HG02981 (cell line): Measurements from ENCODE around the gene SLC24A3.

Source experiments
- ATAC-seq: cut with Tn5 transposase; IDR thresholded peaks from one replicate; pipeline ENCODE4 v1.9.1; 2021; ENCODE audit warnings: mild to moderate bottlenecking, moderate library complexity; ENCODE audit not compliant: unreplicated experiment

The SLC24A3 gene

DNA sequence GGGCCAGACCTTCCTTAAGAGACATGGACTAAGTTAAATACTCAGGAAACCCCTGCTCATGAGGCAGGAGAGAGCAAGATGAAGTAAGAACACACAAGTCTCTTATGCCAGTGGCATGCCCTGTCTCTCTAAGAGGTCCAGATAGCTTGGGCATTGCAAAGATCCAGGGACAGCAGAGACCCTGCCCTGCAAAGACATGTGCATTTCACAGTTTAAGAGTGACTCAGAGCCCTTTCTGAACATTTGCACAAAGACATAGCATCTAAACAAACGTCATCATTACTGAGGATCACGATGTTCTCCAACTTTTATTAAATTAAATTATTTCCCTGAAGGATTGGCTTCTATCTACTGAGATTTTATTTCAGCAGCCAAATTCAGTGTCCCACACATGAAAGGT, 315.1 kb downstream of the SLC24A3 start:
- ATAC-seq, result no peak

DNA sequence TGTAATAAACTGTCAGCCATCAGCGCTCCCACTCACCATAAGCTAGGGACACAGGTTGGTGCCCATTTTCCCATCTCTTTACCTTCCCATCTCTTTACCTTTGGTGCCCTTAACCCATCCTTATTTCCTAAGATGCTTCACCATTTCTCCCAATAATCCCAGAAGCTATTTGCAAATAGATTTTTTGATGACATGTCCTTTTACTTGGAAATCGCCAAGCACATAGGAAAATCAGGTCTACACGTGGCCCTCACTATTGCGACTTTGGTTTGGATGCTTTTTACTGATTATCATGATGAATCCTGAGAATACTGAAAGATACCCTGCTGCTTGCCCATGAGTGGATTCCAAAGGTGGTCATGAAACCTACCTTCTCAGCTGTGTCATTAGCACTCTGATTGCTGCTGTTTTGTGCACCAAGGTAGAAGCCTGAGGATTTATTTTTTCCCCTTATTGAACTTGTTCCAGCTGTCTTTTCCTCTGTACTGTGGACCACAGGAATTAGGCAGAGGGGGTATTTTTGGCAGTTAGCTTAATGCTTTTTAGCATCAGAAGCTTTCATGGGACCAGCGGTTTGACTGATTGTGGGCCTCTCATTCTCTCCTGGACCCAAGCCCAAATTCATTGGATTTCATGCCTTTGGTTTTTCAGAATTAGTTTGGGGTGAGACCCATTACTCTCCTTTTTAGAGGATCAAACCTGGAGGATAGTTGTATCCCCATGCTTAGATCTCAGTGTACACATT, 316.0 kb downstream of the SLC24A3 start:
- no peak for ATAC-seq

DNA sequence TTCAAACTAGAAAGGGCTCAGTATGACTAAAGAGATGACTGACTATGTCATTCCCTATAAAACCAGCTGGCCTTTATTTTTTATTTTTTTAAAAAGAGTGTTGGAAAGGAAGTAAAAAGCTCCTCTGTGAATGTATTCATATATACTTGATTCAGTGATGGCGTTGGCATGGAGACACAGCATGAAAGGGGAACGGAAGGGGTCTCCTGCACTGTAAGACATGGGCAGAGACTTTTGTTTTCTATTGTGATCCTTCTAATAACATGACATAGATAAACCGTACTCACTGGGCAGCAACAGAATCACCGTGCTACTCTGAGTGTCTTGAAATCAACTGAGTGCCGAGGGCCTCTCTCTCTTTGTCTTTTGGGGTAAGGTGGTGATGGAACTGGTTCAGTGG, 317.6 kb downstream of the SLC24A3 start:
- ATAC-seq, result no peak

DNA sequence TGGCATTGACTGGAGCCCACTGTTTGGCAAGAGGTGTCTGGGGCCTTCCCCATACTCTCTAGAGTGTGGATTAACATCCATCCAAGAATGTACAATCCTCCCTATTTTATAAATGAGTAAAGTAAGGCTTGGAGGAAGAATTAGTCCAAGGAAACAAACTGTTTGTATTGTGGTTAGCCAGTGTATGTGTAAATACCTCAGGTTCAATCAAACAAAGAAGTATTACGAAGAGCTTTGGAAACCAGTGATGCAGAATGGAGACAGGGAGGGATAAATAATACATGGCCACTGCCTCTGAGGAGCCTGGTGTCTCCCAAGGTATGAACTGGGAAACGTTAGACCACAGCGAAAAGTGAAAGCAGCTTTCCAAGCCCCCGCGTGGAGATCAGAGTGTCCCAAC, 319.0 kb downstream of the SLC24A3 start:
- ATAC-seq, result no peak

DNA sequence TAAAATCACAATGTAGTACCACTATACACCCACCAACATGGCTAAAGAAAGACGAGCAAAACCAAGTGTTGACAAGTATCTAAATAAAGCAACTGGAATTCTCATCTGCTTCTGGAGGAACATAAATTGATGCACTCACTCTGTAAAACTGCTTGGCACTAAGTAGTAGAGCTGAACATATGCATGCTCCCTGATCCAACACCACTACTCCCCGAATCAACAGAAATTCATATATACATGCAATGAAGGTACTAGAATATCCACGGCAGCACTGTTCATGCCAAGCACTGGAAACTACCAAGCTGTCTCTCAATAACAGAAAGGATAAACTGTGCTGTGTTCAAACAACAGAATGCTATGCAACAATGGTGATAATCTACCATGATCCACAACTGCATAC, 326.1 kb downstream of the SLC24A3 start:
- no peak for ATAC-seq

DNA sequence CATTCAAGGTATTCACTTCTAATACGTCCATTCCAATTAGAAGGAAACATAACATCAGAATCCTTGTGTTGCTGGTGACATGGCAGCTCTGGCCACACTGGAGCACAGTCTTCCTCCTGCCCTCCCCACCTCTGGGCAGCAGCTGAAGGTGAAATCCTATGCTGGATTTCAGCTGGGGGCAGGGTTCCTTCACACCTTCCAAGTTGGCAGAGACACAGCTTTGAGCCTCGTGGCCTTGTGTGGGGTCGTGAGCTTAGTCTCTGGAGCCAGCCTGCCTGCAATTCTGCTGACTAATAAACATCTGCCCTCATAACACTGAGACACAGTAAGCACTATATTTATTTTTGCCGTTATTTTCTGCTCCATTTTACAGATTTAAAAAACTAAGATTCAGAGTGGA, 326.7 kb downstream of the SLC24A3 start:
- ATAC-seq, result no peak

DNA sequence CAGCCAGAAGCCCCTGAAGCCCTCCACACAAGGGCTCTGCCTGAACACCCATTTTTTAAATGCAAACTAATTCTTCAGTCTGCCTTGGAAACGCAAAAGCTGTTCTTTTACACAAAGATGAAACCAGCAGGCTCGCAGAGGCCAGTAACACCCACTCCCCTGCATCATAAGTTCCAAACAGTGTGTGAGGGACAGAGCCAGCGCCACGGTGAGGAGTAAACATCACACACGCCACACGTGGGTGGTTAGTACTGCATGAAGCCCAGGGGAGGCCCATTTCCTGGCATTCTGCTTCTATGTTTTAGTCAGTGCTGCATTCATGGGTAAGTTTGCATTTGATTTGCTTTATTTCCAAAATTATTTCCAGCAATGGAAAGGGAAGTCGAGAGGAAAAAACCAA, 327.9 kb downstream of the SLC24A3 start:
- no peak for ATAC-seq

DNA sequence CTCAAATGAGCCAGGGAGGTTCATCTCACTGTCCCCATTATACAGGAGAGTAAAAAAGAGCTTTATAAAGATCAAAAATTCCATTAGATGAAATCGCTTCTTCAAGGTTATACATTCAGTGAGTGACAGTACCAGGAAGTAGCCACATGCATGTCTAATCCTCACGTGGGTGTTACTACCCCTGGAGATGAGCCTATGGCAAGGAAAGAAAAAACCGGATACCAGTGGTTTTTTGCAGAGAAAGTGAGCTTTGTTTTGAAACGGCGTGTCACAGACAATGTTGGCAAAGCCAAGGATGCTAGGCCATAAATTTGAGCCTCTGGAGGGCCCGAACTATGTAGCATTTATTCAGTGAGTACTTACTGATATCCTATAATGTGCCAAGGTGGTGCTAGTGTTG, 330.7 kb downstream of the SLC24A3 start:
- no peak for ATAC-seq

DNA sequence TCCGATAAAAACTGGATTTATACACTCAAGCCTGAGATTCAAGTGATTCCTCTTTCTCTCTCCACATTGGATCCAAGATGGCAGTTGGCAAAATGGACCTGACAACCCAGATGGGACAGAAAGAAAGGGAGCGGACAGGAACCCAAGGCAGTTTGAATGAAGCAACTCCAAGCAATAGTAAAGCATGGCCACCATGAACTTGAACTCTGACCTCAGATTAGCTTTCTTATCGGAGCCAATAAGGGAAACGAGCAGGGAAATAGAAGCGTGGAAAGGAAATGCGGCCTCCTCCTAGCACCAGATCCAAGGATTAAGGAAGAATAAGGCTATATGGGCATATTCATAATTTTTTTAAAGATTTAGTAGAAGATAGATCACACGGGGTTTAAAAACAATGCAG, 332.2 kb downstream of the SLC24A3 start:
- ATAC-seq, result no peak

DNA sequence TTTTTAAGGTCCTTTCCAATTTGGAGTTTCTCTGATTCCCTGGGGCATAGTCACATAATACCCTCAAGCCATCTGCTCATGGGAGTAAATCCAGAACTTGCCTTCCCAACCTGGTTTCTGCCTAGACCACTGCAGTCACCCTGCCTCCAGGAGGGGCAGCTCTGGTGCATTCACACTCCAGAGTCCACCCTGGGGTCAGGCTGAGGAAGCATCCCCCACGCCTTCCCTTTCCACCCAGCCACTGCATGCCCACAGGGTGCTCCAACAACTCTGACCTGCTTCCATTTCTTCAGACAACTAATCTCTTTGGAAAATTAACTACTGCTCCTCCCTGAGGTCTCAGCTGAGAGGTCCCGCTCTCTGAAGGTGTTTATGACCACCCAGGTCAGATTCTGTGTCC, 334.2 kb downstream of the SLC24A3 start:
- ATAC-seq, result no peak

DNA sequence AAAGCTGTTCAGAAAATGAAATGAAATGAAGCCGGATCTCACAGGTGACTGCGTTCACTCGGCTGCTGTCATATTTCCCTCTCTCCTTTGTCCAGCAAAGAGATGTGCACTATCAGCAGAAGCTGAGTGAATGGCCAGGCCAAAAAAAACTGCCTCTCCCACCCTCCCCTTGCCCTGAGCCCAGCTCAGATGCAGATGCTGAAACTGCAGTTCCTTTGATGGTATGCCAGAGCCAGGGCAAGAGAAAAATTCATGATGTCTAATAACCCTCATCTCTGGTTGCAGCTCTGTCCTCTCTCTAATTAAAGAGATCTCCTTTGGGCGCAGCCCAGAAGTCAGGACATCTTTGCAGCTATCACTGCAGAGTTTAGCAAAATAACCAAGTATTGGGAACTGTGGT, 335.1 kb downstream of the SLC24A3 start:
- ATAC-seq, result no peak

DNA sequence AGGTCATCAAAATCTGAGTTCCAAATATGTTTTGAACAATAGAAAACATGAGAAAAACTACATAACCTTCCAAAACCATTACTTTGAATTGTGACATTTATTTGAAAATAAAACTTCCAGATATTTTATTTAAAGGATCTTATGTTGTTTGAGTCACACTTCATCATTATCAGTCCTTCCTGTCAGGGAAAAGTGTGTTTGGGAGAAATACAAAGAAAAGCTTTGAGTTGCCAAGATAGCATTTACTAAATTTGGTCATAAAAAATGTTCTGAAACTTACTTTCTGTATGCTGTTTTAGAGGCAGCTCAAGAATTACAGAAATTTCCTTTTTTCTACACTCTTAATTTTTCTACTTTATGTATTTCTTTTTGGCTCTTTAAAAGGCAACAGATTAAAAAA, 337.5 kb downstream of the SLC24A3 start:
- no peak for ATAC-seq

DNA sequence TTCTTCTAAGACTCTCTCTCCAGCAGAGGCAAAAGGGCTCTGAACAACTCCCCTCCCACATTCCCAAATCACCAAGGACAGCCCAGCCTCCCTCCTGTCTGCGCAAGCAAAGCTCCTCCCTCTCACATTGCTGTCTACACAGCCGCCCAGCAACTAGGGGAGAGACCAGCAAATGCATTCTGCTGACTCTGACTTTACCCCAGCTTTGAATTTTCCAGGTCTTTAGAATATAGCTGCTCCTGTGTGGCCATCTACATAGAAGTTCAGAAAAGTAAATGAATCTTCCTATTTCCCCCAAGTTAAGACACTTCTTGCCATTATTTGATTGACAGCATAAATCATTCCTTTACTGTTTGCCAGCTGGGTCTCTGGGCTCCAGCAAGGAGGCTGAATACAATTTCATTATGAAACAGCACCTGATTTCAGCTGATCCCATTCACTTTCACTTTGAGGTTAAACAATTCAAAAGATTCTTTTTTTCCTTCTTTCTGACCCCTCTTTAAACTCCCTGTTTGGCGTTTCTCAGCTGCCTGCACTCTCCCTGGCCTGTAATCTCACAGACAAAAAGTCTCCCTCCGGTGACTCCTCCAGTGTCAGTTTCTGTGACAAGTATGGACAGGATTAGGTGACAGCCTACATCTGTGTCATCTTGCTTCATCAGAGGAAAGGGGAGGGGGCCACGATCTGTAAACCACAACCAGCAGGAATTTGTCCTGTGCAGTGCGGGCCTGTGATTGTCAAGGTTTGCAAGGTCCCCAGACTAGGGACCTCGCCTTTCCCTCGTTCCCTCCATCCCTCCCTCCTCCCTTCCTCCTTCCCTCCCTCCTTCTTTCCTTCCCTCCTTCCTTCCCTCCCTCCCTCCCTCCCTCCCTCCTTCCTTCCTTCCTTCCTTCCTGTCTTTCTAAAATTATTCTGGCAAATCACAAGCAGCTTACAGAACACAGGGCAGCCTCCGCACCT, 340.1 kb downstream of the SLC24A3 start:
- no peak for ATAC-seq

DNA sequence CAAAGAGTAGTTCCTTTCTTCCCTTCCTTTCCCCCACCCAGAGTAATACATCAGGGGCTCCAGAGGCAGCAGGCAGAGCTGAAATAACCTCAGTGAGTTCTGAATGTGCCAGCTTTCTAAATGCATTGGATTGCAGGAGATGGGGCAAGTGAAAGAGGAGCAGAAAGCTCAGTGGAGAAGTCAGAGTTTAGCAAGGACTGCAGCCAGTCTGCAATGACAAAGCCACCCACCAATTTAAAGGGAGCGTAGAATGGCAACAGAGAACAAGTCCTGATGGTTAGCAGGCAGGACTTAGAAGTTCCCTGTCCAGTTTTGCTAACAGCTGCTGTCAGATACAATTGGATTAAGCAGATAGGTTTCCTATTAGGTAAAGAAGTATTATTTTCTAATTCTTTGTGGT, 342.2 kb downstream of the SLC24A3 start:
- ATAC-seq, result no peak

DNA sequence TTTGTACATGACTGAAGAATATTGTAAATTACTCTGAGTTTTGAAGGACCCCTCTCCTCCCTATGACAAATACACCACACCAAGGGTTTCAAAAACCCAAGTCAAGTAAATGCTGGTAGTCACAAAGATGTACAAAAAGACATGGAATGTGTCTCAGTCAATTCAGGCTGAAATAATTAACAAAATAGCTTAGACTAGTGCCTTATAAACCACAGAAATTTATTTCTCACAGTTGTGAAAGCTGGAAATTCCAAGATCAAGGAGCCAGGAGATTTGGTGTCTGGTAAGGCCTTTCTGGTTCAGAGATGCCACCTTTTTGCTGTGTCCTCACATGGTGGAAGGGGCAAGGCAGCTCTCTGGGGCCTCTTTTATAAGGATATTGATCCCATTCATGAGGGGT, 343.3 kb downstream of the SLC24A3 start:
- no peak for ATAC-seq

DNA sequence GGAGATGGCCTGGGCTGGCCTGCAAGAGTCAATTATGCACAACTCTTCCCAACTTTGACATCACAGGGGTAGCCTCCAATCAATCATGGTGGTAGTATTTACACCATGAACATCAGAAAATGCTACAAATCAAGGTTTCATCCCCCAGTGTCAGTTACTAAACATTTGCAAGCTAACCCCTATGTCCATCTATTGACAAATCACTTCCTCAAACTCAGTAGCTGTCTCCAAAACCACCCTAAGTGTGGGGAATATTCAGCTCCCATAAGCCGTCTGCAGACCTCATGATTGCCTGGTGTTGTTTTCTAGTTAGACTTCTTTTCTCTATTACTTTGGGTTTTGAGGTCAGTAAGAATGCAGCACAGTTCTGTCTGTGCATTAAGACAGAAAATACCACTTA, 344.8 kb downstream of the SLC24A3 start:
- no peak for ATAC-seq

DNA sequence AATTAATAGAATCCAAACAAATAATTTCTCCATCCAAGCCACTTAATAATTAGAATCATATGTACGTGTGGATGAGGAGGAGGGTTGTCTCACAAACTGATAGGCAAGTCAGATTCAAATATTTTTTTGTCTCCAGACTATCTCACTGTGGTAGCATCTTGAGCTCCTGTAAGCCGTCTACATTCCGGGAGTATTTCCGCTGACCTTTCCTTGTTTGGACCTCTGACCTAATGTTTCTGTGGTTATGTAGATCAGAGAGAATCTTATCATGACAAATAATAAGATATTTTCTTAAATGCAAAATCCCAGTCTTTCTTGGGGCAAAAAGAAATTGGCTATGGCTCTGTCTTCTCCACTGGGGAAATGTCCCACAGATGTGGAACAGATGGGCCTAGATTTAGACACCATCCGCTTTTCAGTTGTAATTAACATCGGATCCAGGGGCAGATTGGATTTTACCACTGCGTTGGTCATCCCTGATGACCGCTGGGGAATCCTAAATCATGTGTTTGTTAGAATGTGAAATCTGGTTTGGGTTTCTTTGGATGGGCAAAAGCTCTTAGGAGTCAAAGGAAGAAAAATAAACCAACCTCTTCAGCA, 348.5 kb downstream of the SLC24A3 start:
- no peak for ATAC-seq

DNA sequence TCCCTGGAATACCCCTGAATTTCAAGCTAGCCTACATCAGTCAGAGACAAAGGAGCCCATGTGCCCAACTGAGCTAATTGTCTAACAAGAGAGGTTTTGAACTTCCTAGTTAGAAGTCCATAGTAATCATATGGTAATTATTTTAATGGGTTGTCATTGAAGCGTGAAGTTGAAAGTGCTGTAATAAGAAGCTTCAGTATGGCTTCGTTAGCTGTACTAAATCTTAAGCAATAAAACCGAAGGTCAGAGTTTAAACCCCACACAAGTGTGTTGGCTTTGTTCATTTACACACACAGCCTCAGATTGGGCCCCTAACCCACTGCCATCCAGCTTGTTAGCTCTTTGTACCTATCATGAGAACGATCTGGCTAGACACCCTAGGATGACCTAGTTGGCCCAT, 350.0 kb downstream of the SLC24A3 start:
- ATAC-seq, result no peak

DNA sequence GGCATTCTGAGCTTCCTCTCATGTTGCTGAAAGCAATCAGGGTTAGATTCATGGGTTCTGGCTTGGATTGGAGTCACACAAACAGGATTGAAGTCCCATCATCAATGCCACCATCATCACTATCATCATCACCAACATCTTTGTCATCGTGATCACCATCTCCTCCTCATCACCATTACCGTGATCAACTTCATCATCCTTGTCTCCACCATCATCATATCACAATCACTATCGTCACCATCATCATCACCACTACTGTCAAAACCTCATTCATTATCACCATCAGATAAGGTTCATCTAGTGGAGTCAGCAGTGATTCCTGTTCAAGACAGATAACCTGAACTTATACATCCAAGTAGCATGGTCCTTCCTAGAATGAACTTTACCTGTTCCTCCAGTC, 351.8 kb downstream of the SLC24A3 start:
- no peak for ATAC-seq

DNA sequence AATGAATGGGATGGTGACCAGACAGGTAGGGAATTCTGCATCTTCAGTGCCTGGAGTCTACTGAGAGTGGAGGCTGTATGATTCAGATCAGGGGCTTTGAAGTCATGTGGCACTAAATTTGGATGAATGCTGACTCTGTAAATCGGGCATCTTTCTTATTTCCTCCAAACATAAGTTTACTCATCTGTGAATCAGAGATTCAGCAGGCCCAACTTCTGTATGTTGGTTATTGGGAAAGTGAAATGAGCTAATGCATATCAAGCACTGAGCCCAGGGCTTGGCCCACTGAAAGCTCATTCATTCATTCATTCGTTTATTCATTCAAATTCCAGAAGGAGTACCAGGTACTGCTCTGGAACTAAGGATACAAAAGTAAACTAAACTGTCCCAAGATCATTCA, 353.3 kb downstream of the SLC24A3 start:
- no peak for ATAC-seq

DNA sequence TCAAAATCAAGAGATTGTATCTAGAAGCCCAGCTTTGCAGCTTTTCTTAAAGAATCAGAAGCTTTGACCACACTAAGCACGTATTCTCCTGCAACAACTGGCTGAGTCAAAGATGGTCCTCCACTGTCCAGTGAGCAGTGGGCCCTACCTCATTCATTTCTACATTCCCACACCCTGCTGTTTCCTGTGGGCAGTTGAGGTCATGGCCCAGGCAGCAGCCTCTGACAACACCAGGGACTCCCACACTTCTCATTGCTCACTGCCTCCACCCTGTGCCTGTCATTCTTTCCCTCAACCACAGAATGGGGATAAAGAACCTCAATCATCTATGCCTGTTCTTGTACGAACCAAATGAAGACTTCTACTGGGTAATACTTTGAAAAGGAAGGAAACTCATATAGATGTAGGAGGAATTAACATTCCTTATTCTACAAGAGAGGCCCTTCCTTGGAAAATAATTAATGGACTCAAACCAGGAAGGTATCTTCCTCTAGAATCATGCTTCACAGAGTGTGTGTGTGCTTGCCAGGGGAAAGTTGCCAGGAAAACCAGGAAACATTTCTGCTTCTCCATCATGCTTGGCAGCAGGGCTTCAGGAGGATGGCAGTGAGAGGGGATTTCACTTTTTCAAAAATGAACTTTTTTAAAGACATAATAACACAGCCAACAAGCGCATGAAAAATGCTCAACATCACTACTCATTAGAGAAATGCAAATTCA, 353.9 kb downstream of the SLC24A3 start:
- no peak for ATAC-seq
